DMS53 treated with DMSO at 0.1 percent for 48 hours (cell line): ENCODE results near the gene NSG1.
"Not testable (repeated sequence)": the region's sequence is repeated elsewhere in the genome, so short reads cannot be mapped to it uniquely, and the experiment has no call there.

Experiments used
- DNase-seq: peaks from one replicate; lab custom pipeline; 2025; ENCODE audit not compliant: unreplicated experiment; lab: John Stamatoyannopoulos, UW

Gene NSG1

DNA sequence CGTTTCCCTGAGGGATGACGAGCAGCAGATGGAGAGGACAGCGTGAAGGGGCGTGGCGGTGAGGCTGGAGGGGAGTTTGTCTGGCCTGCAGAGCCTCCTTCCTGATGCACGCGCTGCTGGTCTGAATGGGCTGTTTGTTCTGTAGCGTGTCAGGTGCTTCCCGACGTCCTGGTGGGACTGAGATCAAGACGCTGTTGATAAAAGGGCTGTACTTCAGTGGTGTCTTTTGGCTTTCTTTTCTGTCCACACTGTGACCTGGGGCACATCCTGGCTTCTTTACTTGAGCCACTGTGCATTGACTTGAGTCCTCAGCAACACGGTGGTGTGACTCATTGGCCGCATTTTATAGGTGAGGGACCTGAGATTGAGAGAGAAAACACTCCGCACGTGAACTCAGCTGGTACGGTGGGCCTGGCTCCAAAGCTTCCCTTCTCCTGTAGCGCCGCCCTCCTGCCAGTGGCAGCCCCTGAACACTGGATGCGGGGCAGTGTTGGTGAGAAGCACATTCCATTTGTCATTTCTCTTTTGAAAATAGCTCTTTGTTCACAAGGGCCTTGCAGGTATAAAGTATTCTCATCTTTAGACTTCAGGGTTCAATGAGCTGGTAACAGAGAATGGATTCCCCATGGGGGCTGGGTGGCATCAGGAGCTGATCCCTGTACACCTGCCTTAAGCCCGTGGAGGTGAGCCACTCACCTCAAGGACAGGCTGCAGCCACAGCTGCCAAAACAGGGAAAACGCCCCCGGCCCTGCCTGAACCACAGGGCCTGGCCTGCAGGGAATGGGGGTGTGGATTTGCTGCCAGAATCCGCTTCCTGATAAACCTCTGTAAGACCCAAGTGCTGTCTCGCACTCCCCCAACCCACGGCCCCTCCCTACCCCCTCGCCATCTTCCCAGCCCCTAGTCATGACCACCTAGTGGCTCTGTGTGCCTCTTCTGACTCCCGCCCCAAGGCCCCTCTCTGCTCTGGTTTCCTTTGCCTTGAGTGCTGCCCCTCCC lies 29.2 kb downstream of the NSG1 start:
- no peak for DNase-seq

DNA sequence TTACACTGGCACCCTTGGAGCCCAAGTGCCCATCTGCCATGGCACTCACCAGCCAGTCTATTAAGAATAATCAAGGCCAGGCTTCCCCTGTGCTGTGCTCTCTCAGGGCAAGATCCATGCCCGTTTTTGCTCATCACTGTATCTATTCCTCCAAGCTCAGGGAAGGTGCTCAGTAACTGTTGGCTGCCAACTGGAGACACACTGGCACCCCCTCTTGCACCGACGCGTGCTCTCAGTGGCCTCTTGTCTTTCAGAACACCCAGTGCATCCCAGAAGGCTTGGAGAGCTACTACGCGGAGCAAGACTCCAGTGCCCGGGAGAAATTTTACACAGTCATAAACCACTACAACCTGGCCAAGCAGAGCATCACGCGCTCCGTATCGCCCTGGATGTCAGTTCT lies 30.1 kb downstream of the NSG1 start:
- DNase-seq, result no peak

DNA sequence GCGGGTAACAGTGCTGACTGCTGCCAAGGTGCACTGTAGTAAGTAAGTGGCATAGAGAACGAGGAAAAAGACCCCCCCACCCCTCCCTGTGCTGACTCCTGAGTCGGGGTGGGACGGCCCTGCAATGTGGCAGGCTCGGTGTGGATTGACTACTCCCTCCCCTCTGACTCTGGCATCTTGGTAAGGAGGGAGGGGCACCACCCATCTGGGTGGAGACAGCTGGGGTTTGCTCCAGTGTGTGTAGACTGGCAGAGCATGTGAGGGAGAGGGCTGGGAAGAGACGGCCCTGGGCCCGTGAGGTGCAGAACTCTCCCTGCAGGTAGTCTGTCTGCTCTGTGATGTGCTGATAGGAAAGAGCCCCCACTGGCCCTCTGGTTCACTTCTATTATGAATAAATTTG lies 31.0 kb downstream of the NSG1 start:
- no peak for DNase-seq

DNA sequence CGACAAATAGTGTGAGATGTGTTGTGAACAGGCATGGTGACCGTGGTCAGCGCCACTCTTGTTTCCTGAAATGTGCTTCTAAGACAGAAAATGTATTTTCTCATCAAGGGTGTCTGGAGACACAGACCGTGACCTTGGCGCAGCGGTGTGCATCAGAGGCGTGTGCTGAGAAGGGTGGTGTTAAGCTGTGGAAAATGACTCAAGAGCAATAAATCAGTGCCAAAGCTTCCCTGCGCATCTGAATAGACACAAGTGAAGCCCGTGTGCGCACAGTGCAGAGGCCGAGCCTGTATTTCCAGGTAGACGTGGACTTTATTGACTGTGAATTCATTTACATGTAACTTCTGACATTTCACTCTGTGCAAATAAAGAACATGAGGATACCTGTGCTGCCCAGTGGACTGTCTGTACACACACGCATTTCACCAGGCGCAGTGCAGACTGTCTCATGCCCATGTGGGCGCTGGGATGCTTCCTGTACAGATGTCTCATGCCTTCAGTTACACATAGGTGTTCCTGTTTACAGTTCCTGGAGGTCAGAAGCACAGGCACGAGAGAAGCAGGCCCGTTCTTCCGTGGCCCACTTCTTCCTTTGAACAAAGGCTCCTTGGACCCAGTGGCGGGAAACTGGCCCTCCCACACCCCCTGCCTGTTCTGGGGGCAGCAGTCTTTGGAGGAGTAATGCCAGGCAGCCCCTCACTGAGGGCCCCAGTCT lies 31.9 kb downstream of the NSG1 start:
- DNase-seq, result no peak

DNA sequence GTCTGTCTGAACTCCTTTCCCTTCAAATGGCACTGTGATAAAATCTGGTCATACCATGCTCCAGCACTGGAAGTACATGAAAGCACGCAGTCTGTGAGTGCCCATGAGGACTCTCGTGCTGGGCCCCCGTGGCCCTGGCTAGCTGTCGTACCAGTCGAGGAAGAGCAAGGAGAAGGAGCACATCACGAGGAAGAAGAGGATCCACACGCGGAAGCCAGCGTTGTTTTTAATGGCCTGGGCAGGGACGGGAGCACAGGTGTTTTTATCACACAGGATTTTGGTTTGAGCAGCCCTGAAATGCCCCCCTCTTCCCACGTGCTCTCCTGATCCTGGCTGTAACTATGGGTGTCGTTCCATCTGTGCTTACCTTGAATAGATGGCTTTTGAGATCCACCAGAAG lies 33.0 kb downstream of the NSG1 start:
- no peak for DNase-seq

DNA sequence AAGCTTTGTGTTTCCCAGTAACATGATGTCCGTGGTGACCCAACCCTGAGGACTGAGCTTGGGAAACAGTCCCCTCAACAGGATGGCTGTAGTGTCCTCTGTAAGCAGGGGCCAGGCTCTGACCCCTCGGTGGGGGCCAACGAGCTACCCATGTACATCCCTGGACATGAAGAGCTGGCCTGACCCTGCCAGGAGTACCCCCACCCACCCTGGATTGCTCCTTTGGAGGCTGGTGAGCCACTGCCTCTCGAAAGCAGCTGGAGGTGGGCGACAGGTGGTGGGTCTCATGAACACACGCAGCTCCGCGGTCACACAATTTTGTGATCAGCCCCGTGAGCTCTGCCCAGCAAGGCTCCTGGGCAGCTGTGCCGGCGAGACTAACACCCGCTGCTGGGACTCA lies 33.5 kb downstream of the NSG1 start:
- no peak for DNase-seq

DNA sequence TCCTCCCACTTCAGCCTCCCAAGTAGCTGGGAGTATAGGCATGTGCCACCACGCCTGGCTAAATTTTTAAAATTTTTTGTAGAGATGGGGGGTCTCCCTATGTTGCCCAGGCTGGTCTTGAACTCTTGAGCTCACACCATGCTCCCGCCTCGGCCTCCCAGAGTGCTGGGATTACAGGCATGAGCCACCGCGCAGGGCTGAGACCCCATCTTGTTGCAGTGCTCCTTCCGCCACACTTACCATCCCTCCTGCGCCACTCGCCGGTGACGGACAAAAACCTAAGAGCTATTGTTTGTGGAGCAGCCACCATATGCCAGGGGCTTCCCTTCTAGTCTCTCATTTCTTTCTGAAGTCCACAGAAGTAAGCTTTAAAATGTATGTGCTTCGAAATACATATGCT lies 34.5 kb downstream of the NSG1 start:
- no peak for DNase-seq

DNA sequence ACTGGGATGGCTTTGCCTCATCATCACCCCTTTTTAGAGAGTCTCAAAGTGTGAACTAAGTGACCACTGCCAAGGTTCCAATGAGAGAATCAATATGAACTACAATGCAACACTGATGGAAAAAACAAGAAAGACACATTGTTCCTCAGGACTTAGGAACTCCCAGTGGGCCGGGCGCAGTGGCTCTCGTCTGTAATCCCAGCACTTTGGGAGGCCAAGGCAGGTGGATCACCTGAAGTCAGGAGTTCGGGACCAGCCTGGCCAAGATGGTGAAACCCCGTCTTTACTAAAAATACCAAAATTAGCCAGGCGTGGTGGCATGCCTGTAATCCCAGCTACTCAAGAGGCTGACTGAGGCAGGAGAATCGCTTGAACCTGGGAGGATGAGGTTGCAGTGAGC lies 35.2 kb downstream of the NSG1 start:
- DNase-seq, result not testable (repeated sequence)

DNA sequence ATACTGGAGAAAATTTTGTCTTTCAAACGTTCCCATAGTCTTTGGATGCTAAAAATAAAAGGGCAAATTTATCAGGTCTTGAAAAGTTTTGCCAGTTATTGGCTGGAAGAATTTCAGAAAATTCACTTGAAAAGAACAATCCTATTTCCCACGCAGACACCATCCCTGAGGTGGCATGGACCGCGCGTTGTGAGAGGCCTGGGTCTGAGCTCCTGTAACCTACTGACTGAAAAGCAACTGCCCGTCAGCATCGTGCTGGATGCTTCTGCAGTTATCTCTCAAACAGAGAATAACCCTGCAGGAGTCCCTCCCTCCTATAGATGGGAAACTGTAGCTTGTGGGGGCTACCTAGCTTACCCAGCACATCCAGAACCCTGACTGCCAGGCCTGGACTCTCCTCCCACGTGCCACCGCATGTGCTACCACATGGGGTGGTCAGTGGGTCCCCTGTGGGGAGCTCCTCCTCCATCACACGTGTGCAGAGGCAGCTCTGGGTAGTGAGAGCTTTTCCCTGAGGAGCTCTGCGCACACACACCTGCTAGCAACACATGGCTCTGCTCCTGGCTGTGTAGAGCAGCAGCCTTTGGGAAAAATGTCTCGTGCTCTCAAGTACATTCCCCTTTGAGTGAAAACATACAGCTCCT lies 36.1 kb downstream of the NSG1 start:
- DNase-seq, result no peak

DNA sequence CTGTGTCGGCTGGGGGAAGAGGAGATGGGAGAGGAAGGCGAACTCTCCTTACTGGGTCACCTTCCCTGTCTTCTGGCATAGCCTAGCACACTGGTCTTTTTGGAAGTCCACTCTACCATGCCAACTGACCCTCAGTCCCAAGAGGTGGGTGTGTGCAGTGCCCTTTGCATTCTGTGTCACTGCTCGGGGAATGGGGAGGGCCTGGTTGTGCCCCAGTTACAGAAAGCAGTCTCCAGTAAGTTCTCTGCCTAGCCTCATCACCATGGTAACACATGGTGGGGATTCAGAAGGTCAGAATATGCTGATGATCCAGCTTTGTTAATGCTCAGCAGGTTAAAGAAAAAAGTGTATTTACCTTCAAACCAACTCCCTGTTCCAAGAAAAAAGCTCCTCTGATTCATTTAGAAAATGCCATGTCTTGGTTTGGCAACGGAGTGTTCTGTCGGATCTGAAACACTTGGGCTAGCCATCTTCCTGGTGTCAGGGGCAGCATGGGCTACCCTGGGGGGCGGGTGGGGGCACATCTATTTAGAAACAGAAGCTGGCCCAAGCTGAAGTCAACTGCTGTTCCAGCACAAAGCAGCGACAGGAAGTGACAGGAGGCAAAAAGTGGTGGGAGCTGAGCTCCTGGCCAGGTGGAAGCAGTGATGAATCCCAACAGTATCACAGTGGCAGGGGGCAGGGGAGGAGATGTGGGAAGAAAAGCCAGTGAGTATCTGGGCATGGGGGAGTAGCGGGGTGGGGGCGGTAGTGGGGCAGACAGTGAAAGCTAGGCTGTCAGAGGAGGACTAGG lies 37.0 kb downstream of the NSG1 start:
- no peak for DNase-seq

DNA sequence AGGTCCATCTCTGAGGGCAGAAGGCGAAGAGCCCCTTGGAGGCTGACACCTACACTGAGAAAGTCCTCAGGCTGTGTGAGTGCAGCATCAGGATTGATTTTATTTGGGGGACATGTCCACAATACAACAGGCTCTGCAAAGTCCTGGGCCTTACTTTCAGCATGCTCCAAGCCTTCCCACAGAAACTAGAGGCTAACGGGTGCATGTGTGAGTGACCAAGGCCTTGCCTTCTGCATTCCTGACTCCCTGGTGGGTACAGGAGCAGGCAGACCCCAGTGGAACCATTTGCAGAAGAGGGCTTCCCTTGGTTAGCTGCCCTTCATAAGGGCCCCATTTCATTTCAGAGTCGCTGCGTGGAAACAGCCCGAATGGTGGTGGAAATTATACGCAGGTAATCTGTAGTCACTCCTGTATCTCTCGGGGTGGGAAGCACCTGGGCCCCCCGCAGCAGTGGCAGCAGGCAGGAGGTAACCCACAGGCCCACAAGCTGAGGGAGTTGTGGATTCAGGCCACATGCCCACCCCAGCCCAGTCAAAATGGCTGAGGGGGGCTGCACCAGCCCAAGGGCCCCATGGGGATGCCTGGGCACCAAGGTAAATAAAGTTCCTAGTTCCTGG lies 37.7 kb downstream of the NSG1 start:
- no peak for DNase-seq

DNA sequence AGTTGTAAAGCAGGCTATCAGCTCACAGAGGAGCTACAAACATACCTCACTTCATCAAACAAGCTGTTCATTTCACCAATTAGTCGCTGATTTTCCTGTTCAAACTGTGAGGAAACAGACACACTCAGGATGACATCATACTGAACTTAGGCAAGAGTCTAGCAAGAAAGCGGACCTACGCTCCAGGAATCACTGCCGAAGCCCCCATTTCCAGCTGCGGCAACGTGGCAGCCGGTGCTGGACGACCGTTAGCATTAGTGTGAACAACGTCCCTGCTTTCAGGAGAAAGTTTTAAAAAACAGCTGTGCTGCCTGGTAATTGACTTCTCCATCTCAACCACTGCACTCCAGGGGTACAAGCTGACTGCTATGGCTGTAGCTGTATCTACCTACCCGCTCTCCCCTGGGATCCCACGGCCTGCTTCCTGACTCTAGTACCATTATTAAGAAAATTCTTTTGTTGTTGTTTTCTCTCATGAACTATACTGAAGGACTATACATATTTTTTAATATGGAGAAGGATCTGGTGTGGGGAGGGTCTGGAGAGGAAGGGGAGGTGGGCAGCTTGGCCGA lies 38.3 kb downstream of the NSG1 start:
- no peak for DNase-seq

DNA sequence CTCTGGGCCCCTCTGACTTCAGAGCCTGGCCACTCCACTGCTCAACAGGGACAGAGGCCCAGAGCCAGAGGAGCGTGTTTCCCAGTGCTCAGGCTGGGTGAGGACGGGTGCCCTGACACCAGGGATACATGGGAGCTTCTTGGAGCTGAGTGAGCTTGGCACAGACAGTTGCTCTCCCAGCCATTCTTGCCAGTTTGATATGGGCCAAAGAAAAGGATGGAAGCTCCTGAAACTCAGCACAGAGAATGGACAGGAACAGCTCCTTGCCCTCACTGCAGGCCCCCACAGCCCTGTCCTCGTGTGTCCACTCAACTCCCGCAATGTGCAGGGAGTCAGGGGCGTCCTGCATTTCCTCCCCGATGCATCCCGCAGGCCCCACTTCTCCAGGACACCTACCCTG lies 38.8 kb downstream of the NSG1 start:
- no peak for DNase-seq

DNA sequence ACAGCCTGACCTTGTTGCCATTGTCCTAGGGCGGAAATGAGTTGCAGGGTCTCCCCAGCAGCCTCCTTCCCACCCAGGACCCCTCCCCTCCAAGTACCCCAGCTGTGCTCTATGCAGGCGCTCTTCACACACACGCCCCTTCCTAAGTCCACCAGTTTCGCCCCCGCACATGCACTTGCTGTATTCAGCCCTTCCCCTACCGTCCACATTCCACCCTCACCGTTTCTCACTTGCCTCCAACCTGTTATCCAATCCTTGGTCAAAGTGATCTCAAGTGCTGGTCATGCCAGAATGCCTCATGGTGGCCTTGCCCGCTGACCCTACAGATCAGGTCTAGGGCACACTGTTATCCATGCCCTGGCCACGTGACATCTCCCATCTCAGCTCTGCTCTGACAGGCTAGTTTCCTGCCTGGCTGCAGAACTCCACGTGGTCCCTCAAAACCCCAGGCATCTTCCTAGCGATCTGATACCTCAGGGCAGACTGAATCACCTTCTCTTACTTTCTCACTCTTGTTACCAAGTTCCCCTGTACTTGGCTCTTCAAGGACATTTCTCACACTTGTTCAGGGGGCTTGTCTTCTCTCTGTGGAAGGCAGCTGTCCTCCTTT lies 39.7 kb downstream of the NSG1 start:
- DNase-seq, result no peak

DNA sequence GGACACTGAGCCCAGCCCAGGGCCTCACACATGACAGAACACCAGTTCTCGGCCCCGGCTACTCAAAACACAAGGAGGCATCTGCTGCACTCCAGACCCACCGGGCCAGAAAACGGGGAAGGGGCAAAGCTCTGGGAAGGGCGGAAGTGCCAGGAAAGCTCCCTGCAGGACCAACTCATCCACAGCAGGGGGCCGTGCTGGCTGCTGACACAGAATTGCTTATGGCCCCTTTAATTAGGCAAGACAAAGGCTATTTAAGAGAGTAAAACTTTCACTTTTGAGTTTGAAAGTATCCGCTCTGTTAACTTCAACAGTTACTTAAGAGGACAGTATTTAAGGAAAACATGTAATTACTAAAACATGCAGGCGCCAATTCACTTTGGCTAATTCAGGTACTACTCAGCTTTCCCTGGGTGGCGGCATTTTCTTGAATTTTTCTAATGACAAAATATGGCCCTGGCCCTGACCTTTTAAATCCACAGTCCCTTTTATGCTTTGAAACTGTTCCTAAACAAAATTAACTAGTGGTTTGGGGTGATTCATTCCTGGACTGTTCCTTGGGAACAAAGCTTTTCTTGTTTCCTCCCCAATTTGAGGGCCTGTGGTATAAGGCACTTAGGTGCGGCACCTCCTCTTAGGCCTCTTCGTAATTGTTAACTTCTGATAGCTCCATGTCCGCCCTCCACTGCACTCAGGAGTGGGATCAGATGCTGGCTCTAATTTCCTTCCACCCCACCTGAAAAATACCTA lies 40.4 kb downstream of the NSG1 start:
- DNase-seq, result no peak

DNA sequence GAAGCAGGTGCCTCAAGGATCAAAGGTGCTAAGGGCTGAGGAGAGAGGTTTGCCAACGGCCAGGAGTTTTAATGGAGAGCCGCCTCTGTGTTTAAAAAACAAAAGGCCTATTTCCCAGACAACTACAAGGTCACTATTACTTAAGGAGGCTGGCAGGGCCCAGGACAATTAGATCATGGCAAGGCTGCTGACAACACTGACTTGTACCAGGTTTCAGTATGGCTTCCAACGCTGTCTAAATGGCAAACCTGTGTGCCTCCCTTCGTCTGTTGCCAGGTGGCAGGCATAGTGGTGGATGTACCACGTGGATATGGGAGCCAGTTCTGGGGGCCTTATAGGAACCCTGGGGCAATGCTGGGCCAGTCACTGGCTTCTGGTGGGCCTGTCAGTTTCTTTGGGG lies 41.0 kb downstream of the NSG1 start:
- DNase-seq, result no peak

DNA sequence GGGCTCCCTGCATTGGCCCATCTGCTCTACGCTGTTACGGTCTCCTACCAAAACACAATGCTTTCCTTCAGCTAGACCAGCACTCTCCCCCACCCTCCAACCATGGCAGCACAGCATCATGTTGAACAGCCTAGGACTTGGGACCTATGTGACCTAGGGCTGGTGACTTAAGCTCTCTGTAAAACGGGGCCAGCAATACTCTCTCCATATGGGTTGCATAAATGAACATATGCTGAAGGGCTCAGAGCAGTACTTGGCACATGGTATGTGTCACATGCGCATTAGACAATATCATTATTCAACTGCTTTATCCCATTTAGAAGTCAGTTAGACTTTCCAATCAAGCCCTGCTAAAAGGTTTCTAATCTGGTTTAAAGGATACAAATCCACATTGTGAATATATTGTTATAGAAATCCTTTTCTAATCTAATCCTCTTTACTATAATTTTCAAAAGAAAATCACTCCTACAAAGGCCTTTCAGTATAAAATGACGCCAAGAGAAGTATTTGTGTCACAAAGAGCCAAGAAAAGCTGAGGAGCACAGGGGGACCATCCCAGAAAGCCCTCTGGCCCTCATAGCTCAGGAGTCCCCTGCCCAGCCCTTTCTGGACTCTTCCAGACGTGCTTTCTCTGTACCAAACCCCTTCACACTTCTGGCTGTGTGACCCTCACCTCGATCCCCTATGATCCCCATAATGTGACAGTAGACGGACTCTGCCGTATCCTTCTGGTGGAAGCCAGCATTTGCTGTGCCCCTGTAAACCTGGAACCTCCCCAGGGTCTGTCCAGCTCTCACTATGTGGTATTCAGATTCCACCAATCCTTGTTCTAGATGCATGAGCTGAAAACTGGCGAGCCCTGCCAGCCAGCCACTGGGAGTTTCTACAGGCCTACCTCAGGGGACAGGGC lies 42.3 kb downstream of the NSG1 start:
- no peak for DNase-seq
